Neural progenitor cell (in vitro differentiated cells): ENCODE measurements around the gene MKLN1. TPM values are rescaled to one million over a fixed set of nuclear protein-coding genes. Genes with fewer than 3 reads are reported as not detected.

Experiments used
- DNase-seq: peaks from one replicate; pipeline ENCODE4 v3.0.0-alpha.2; 2016; ENCODE audit warnings: low spot score
- H2AFZ ChIP-seq: fragments of 200-600 bp; sonication (generic); replicated peaks from 2 replicates; pipeline ENCODE4 v1.6.1; 2016; ENCODE audit warnings: antibody characterized with exemption
- H3F3A ChIP-seq: fragments of 200-600 bp; sonication (generic); 2 replicates; pipeline ENCODE4 v1.6.1; 2016; ENCODE audit warnings: antibody characterized with exemption, low read depth
- H3K27ac ChIP-seq: fragments of 200-600 bp; sonication (generic); 2 replicates; pipeline ENCODE4 v1.5.1; 2016; ENCODE audit warnings: mild to moderate bottlenecking
- H3K27me3 ChIP-seq: fragments of 200-600 bp; sonication (generic); 2 replicates; pipeline ENCODE4 v1.6.1; 2016; ENCODE audit warnings: mild to moderate bottlenecking, moderate library complexity
- H3K36me3 ChIP-seq: fragments of 200-600 bp; sonication (generic); 2 replicates; pipeline ENCODE4 v1.5.1; 2016
- H3K4me1 ChIP-seq: fragments of 200-600 bp; sonication (generic); 2 replicates; pipeline ENCODE4 v1.6.1; 2016; ENCODE audit warnings: mixed run types
- H3K4me2 ChIP-seq: fragments of 200-600 bp; sonication (generic); 2 replicates; pipeline ENCODE4 v1.6.1; 2016
- H3K4me3 ChIP-seq: fragments of 200-600 bp; sonication (generic); 2 replicates; pipeline ENCODE4 v1.5.1; 2016
- H3K79me2 ChIP-seq: fragments of 200-600 bp; sonication (generic); 2 replicates; pipeline ENCODE4 v1.6.1; 2016; ENCODE audit warnings: low read depth
- H3K9ac ChIP-seq: fragments of 200-600 bp; sonication (generic); 2 replicates; pipeline ENCODE4 v1.6.1; 2016
- H3K9me3 ChIP-seq: fragments of 200-600 bp; sonication (generic); 2 replicates; pipeline ENCODE4 v1.5.1; 2016; ENCODE audit warnings: low read depth
- H4K20me1 ChIP-seq: fragments of 200-600 bp; sonication (generic); 2 replicates; pipeline ENCODE4 v1.6.1; 2016; ENCODE audit warnings: low read depth
- H3K27ac Mint-ChIP-seq: 3 replicates; pipeline ENCODE4 v1.8.0; 2021; ENCODE audit warnings: mixed read lengths
- H3K27me3 Mint-ChIP-seq: 2 replicates; pipeline ENCODE4 v1.8.0; 2022; ENCODE audit warnings: low read depth, mild to moderate bottlenecking, inconsistent platforms, moderate library complexity, mixed read lengths; ENCODE audit not compliant: insufficient read depth
- H3K36me3 Mint-ChIP-seq: 3 replicates; pipeline ENCODE4 v1.8.0; 2021; ENCODE audit warnings: mixed read lengths
- H3K4me1 Mint-ChIP-seq: 3 replicates; pipeline ENCODE4 v1.8.0; 2021; ENCODE audit warnings: mixed read lengths
- H3K4me3 Mint-ChIP-seq: 3 replicates; pipeline ENCODE4 v1.8.0; 2021; ENCODE audit warnings: mild to moderate bottlenecking, moderate library complexity, mixed read lengths
- H3K9me3 Mint-ChIP-seq: 3 replicates; pipeline ENCODE4 v1.8.0; 2020; ENCODE audit warnings: mixed read lengths
- CTCF ChIP-seq: fragments of 200-600 bp; sonication (generic); IDR thresholded peaks from 2 replicates; pipeline ENCODE4 v1.5.1; 2017; ENCODE audit warnings: antibody characterized with exemption, mild to moderate bottlenecking
- EZH2 ChIP-seq: fragments of 200-600 bp; sonication (generic); IDR thresholded peaks from 2 replicates; pipeline ENCODE4 v1.6.1; 2017; ENCODE audit warnings: antibody characterized with exemption, mild to moderate bottlenecking, moderate library complexity
- EZH2phosphoT487 ChIP-seq: fragments of 200-600 bp; sonication (generic); IDR thresholded peaks from 2 replicates; pipeline ENCODE4 v1.6.1; 2017; ENCODE audit warnings: antibody characterized with exemption
- total RNA-seq: library from RNA; depleted of rRNA; stranded (reverse); fragments of >200 nt; gene quantifications from 2 replicates; pipeline ENCODE4 v1.2.3, GENCODE V29; 2015; ENCODE audit warnings: low replicate concordance

Gene MKLN1
- total RNA-seq, 1 donor from 2014 or later, result 60.9 TPM

GRCh38 chr7:131538071-131538812, 210.6 kb downstream of the MKLN1 start:
- H3K27ac ChIP-seq, result no peak overlapping the region
- peaks cover 2% of the 10 kb centered on the region for H3K36me3 Mint-ChIP-seq
- H3K4me2 ChIP-seq, result peak overlapping the region; percentile 62
- H3K4me3 Mint-ChIP-seq, result no peak overlapping the region
- H3F3A ChIP-seq, result peaks cover 36% of the 10 kb centered on the region
- DNase-seq, result no peak
- peaks cover 7% of the 10 kb centered on the region for H3K27me3 Mint-ChIP-seq
- H3K4me1 Mint-ChIP-seq, result peaks cover 31% of the 10 kb centered on the region
- no peak overlapping the region for H2AFZ ChIP-seq
- H3K4me1 ChIP-seq, result peaks cover 19% of the 10 kb centered on the region
- H3K4me3 ChIP-seq, result no peak overlapping the region
- H3K79me2 ChIP-seq, result peaks cover 100% of the 10 kb centered on the region
- no peaks in the 10 kb centered on the region for H3K27me3 ChIP-seq
- no peaks in the 10 kb centered on the region for H3K9me3 ChIP-seq
- no peaks in the 10 kb centered on the region for H3K9me3 Mint-ChIP-seq
- H3K36me3 ChIP-seq, result no peaks in the 10 kb centered on the region
- no peak overlapping the region for H3K9ac ChIP-seq
- H4K20me1 ChIP-seq, result peaks cover 24% of the 10 kb centered on the region
- TF ChIP-seq CTCF, result no peak
- TF ChIP-seq EZH2, result no peak
- no peak for TF ChIP-seq EZH2phosphoT487
- peak overlapping the region; percentile 57 for H3K27ac Mint-ChIP-seq

DNA sequence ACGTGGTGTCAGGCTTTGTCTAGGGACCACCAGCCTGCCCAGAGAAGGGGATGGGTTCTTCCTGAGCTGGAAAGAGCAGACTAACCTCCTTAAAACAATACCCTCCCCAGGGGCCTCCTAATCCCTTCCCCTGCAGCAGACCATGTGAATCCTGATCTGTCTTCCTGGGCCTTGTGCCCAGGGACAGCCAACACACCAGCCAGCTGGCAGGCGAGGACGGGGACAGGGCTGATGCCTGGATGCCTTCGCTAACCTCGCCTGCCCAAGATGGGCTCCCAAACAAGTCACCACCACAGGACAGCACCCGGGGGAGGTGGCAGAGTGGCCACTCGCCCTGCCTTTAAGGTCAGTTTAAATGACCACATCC, 211.1 kb downstream of the MKLN1 start:
- H3F3A ChIP-seq, result peaks cover 36% of the 10 kb centered on the region
- H3K79me2 ChIP-seq, result peaks cover 100% of the 10 kb centered on the region
- Mint-ChIP-seq H3K9me3 (no peaks in the 10 kb centered on the region), H3K27ac (peak overlapping the region; percentile 57), H3K36me3 (peaks cover 2% of the 10 kb centered on the region), H3K4me1 (peaks cover 31% of the 10 kb centered on the region), H3K4me3 (no peak overlapping the region), H3K27me3 (peaks cover 7% of the 10 kb centered on the region)
- no peaks in the 10 kb centered on the region for H3K27me3 ChIP-seq
- H2AFZ ChIP-seq, result no peak overlapping the region
- peak; percentile 66 for DNase-seq
- H3K27ac ChIP-seq, result no peak overlapping the region
- peaks cover 22% of the 10 kb centered on the region for H4K20me1 ChIP-seq
- H3K4me2 ChIP-seq, result peak overlapping the region; percentile 62
- H3K9ac ChIP-seq, result no peak overlapping the region
- no peaks in the 10 kb centered on the region for H3K9me3 ChIP-seq
- no peak overlapping the region for H3K4me3 ChIP-seq
- peaks cover 19% of the 10 kb centered on the region for H3K4me1 ChIP-seq
- no peak for TF ChIP-seq CTCF
- TF ChIP-seq EZH2, result no peak
- TF ChIP-seq EZH2phosphoT487, result peak; percentile 60
- H3K36me3 ChIP-seq, result no peaks in the 10 kb centered on the region

DNA sequence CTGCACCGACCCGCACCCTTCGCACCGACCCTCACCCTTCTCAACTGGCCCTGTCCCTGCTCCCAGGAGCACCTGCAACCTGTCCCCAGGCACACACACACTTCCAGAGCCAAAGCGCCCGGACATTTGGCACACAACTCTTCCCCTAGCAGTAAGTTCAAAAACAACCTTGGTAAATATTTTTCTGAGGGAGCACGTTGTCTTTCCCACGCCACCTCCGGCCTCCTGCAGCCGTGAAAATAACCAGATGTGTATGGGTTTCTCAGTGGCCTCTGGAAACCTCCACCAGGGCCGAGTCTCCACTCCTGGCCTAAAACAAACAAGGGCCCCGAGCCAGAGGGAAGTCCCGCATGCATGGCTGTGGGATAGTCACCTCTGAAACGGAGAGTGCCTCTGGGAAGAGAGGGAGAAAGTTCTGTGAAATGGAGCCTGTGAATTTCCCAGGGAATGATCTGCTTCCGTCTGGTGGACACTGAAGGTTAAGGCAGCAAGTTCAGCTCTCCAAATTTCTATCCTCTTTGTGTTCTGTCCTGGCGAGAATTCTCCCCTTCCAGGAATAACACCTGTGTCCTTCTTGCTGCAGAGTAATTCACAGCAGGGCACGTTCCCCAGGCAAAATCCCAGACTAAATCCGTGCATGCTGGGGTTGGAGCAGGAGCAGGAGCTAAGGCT, 213.0 kb downstream of the MKLN1 start:
- H3K4me3 Mint-ChIP-seq, result no peak overlapping the region
- H3K4me2 ChIP-seq, result no peak overlapping the region

More for the DNA sequence above, 213.0 kb downstream of the MKLN1 start:
- Histone ChIP-seq H3K36me3 (no peaks in the 10 kb centered on the region), H4K20me1 (peaks cover 25% of the 10 kb centered on the region), H2AFZ (no peak overlapping the region), H3K9ac (no peak overlapping the region), H3F3A (peaks cover 37% of the 10 kb centered on the region), H3K9me3 (no peaks in the 10 kb centered on the region), H3K4me3 (no peak overlapping the region), H3K4me1 (peaks cover 19% of the 10 kb centered on the region), H3K27me3 (no peaks in the 10 kb centered on the region), H3K79me2 (peaks cover 100% of the 10 kb centered on the region), H3K27ac (no peak overlapping the region)
- no peak for TF ChIP-seq EZH2
- TF ChIP-seq CTCF, result no peak
- TF ChIP-seq EZH2phosphoT487, result no peak
- peaks cover 7% of the 10 kb centered on the region for H3K27me3 Mint-ChIP-seq
- H3K36me3 Mint-ChIP-seq, result peaks cover 2% of the 10 kb centered on the region
- no peaks in the 10 kb centered on the region for H3K9me3 Mint-ChIP-seq
- no peak overlapping the region for H3K27ac Mint-ChIP-seq
- no peak for DNase-seq
- H3K4me1 Mint-ChIP-seq, result peaks cover 42% of the 10 kb centered on the region
